Middle frontal gyrus (tissue), 1 donor: ENCODE data around the gene TRIM15.
"Not testable (repeated sequence)": the region's sequence is repeated elsewhere in the genome, so short reads cannot be mapped to it uniquely, and the experiment has no call there.

ENCODE experiments used
- DNase-seq: peaks from one replicate; pipeline ENCODE4 v3.0.0-alpha.2; 2015; ENCODE audit warnings: low spot score; ENCODE audit errors: extremely low spot score

TRIM15 gene

DNA sequence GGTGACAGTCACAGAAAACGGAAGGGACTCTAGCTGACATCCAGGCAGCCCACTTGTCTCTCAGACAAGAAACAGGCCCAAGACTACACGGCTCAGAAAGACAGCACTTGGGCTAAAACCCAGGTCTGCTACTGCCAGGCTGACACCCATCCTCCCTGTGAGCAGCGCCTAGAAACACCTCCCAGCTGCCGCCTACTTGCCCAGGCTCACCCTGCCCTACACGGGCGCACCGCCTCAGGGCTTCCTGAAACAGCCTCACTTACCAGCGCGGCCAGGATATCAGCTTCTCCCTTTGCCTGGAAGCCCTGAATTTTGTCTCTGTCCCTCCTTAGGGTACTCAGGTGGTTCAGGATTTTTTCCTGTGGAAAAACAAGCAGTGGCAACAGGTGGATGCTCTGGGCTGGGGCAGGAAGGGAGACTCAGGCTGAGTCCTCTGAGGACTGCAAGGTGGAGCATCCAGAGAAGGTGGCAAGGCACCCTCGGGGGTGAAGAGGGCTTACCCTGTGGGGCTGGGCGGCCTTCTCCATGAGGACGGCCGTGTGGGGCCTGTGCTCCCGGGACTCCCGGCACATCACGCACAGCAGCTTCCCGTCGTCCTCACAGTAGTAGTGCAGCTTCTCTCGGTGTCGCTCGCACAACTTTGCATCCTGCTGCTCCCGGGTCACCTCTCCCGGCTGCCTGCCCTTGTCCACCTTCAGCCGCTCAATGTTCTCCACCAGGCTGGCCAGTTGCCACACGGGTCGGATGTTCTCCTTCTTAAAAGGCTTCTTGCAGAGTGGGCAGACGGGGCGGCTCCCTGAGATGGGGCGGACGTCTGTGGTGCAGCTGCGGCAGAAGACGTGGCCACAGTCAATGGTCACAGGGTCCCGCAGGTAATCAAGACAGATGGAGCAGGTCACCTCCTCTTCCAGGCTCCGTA lies 35.1 kb downstream of the TRIM15 start:
- DNase-seq: no peak

DNA sequence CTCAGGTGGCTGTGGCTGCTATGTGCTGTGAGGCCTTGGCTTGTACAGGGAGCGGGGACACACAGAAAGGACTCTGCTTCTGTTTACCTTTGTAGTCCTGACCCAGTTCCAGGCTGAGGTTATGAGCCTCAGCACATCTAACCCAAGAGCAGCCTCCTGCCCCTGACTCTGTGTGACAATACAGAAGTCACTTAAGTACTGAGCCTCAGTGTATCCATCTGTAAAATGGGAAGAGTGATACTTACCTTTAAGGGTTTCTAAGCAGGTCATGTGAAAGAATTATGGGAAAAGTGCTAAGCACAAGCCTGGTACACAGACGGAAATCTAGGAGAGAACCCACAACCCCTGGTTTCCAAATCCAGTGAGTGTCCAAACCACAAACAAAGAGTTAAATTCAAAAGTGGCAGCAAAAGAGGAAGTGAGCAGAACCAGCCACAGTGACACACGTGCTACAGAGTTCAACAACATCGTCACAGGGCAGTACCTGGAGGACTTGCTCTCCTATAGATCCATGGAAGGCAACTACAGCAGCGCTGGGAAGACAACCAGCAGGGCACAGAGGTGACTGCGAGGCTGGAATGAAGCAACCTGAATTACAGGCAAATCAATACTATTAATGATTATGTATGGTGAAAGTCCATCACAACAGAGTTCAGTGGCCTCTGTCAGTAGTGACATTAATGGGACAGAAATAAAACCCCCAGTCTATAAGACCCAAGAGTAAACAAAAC lies 37.4 kb downstream of the TRIM15 start:
- DNase-seq: no peak

GRCh38 chr6:30202366-30202765 lies 39.0 kb downstream of the TRIM15 start:
- no peak for DNase-seq

GRCh38 chr6:30204116-30204515 lies 40.8 kb downstream of the TRIM15 start:
- DNase-seq: no peak

DNA sequence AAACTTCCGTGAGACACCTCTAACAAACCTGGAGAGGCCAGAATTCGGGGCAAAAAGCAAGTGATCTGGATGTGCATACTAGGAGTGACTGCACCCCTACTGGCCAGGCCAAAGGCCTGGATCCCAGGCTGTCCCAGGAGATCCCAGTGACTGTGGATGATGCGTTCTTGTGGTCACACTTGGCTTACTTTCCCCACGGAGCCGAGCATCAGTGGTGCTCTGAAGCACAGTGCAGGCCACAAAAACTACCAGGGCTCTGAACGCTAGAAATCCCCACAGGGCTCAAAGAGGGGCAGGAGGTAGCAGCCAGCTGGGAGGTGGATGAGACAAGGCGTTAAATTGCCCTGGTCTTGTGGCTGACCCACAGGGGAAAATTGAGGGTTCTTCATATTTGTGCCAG lies 42.8 kb downstream of the TRIM15 start:
- DNase-seq: no peak

- no peak for DNase-seq
These were observed 43.7 kb downstream of the TRIM15 start for GRCh38 chr6:30206799-30207618.

DNA sequence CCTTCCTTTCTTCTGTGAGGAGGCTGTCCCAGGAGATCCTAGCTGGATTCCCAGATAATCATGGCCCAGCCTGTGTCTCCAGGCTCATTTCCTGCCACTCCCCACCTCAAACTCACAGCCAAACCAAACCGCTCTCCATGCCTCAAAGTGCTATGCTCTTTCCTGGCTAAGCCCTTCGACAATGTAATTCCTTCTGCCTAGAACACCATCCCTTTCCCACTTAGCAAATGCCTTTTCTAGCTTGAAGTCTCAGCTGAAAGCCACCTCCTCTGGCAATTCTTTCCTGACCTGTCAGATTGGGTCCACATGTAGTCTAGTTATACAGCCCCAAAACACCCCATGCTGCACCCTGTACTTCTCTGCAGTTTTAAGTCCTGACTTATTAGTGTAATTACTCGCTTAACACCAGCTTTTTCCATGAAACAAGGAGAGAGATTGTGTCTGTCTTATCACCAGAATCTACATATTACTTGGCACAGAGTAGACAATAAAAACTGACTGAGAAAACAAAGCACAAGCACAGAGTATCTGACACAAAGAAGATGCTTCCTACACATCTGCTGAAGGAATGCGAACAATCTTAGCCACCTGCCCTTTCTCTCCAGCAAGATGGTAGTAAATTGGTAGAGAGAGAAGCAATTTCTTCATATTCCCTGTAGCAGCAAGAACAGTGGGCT lies 44.4 kb downstream of the TRIM15 start:
- DNase-seq: no peak

- DNase-seq: no peak
These were observed 48.0 kb downstream of the TRIM15 start for GRCh38 chr6:30211306-30211705.

GRCh38 chr6:30211899-30212298 lies 48.6 kb downstream of the TRIM15 start:
- no peak for DNase-seq

DNA sequence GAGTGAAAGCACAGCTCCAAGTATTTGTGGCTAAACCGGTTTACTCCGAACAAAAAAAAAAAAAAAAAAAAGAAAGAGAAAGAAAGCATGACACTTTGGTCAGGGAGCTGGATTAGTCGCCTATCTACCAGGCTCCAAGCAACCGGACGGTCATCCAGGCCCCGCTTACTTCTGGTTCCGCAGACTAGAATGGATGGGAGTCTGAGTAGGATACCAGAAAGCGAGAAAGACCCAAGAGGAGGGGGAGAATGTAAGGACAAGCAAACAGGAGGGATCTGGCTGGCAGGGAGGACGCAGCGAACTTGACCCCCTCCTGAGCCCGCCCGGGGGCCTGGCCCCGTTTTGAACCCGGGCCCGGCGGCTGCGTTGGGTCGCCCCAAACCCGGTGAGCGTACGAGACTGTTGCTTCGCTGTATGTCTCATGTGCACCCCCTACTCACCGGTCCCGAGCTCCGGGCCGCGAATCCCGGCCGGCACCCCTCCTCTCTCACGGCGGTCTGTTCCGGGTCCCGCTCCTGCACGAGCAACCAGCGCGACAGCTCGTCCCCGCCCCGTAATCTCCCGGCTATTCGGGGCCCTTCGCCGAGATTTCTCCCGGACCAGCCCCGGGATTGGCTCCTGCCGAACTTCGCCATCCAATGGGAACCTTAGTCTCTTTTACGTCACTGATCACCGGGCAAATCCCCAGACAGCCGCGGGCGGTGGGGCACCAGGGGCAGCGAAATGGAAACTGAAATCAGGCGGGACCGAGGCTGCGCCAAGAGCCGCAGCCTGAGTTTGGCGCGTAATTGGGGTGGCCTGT lies 49.7 kb downstream of the TRIM15 start, which contains the start of gene TRIM26:
Gene TRIM26 (minus strand): TSS at position 542 of the 802 bp plus-strand sequence. CDS start 14,303 bp downstream, outside the sequence.
- DNase-seq: peak; percentile 96

GRCh38 chr6:30213667-30213956 lies 50.3 kb downstream of the TRIM15 start:
- DNase-seq: no peak

DNA sequence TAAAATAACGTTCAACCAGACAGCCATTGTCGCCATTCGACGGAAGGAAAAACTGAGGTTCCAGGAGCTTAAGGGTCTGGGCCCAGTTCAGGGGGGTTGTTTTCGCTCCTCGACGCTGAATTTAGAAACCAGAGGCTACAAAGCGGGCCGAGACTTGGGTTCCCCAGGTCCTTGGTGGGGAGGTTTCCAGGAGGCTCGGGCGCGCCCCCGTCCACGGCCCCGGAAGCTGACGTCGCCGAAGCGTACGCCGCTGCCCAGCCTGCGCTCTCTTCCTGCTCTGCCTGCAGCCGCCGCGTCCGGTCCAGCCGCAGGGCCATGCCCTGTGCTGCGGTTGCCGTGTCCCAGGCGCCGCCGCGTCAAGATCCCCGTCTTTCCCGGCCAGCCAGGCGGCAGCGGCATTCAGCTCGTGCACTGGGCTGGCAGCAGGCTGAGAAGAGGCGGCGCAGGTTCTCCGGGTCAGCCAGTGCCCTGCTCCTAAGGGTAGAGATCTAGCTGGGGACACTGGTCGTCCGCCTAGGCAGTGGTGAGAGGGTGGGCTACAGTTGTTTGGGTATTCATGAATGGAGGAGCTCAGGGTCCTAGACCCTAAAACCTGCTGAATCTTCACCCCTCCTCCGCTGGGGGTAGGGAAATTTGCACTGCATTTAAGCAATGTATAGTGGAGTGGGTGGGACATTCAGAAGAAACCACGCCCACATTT lies 50.8 kb downstream of the TRIM15 start:
- DNase-seq: peak; percentile 47

- no peak for DNase-seq
These were observed 51.3 kb downstream of the TRIM15 start for GRCh38 chr6:30214657-30214982.

GRCh38 chr6:30216096-30216495 lies 52.8 kb downstream of the TRIM15 start:
- no peak for DNase-seq

GRCh38 chr6:30219244-30219643 lies 55.9 kb downstream of the TRIM15 start:
- peak; percentile 27 for DNase-seq

- DNase-seq: not testable (repeated sequence)
These were observed 58.0 kb downstream of the TRIM15 start for GRCh38 chr6:30221395-30221794.

- DNase-seq: not testable (repeated sequence)
These were observed 58.6 kb downstream of the TRIM15 start for GRCh38 chr6:30221956-30222355.
